ENCODE data around the gene MXRA8. TPM values are rescaled to one million over a fixed set of nuclear protein-coding genes. Genes with fewer than 3 reads are reported as not detected.
A peak's percentile ranks its signal among the peaks of the same experiment; 100 is the strongest.
"Not testable (repeated sequence)": the region's sequence is repeated elsewhere in the genome, so short reads cannot be mapped to it uniquely, and the experiment has no call there.

Gene MXRA8
- total and polyA plus RNA-seq, 8 donors, result 78.3 to 151 (median 136) TPM

- DNase-seq, result no peak
- TF ChIP-seq CTCF (IDR thresholded peaks at IDR 0.05), result no peak
- Histone ChIP-seq H3K27ac (no peak overlapping the region), H3K36me3 (peaks cover 0 to 64% of the 10 kb centered on the region in 2 donors), H3K4me1 (peaks cover 7 to 47% of the 10 kb centered on the region in 2 donors), H3K4me3 (no peak overlapping the region), H3K9me3 (no peaks in the 10 kb centered on the region), H3K27me3 (no peaks in the 10 kb centered on the region)
- intact Hi-C loops (cut with DNase I), result no loop called here
- no peak for ATAC-seq
Measured at GRCh38 chr1:1319646-1319941, 38.8 kb downstream of the MXRA8 start.

GRCh38 chr1:1318777-1319645 is 39.3 kb downstream of the MXRA8 start:
- Histone ChIP-seq H3K36me3 (peaks cover 0 to 70% of the 10 kb centered on the region in 2 donors), H3K9me3 (no peaks in the 10 kb centered on the region), H3K4me1 (peaks cover 7 to 47% of the 10 kb centered on the region in 2 donors), H3K4me3 (no peak overlapping the region), H3K27ac (peak overlapping the region; percentile 38 to 65), H3K27me3 (no peaks in the 10 kb centered on the region)
- no peak for ATAC-seq
- TF ChIP-seq CTCF (IDR thresholded peaks at IDR 0.05), result no peak
- no peak for DNase-seq
- intact Hi-C loops (cut with DNase I), result no loop called here

- Histone ChIP-seq H3K27ac (peak overlapping the region; percentile 38 to 65), H3K36me3 (peaks cover 0 to 78% of the 10 kb centered on the region in 2 donors), H3K9me3 (no peaks in the 10 kb centered on the region), H3K4me1 (peaks cover 7 to 42% of the 10 kb centered on the region in 2 donors), H3K27me3 (no peaks in the 10 kb centered on the region), H3K4me3 (no peak overlapping the region)
- intact Hi-C loops (cut with DNase I), result no loop called here
- peak in 2 of 4 donors; percentile 60 to 83 for DNase-seq
- no peak for TF ChIP-seq CTCF (IDR thresholded peaks at IDR 0.05)
- peak; percentile 88 for ATAC-seq
Measured at GRCh38 chr1:1318131-1318652, 40.2 kb downstream of the MXRA8 start.

- H3K4me1 ChIP-seq, result peaks cover 7 to 36% of the 10 kb centered on the region in 2 donors
- no peak overlapping the region for H3K4me3 ChIP-seq
- no peak for DNase-seq
- intact Hi-C loops (cut with DNase I), result no loop called here
- peak overlapping the region; percentile 38 to 65 for H3K27ac ChIP-seq
- TF ChIP-seq CTCF (IDR thresholded peaks at IDR 0.05), result no peak
- H3K36me3 ChIP-seq, result peaks cover 0 to 86% of the 10 kb centered on the region in 2 donors
- no peaks in the 10 kb centered on the region for H3K27me3 ChIP-seq
- ATAC-seq, result no peak
- no peaks in the 10 kb centered on the region for H3K9me3 ChIP-seq
Measured at GRCh38 chr1:1317420-1317819, 40.9 kb downstream of the MXRA8 start.

- H3K4me1 ChIP-seq, result peaks cover 7 to 26% of the 10 kb centered on the region in 2 donors
- H3K36me3 ChIP-seq, result peaks cover 0 to 93% of the 10 kb centered on the region in 2 donors
- ATAC-seq; intact Hi-C loops (cut with DNase I); DNase-seq; H3K27ac ChIP-seq; H3K9me3 ChIP-seq; H3K4me3 ChIP-seq; H3K27me3 ChIP-seq: not testable (repeated sequence)
Measured at GRCh38 chr1:1316199-1316598, 42.2 kb downstream of the MXRA8 start.
